Measurements from ENCODE around the gene APOL5.

DNA sequence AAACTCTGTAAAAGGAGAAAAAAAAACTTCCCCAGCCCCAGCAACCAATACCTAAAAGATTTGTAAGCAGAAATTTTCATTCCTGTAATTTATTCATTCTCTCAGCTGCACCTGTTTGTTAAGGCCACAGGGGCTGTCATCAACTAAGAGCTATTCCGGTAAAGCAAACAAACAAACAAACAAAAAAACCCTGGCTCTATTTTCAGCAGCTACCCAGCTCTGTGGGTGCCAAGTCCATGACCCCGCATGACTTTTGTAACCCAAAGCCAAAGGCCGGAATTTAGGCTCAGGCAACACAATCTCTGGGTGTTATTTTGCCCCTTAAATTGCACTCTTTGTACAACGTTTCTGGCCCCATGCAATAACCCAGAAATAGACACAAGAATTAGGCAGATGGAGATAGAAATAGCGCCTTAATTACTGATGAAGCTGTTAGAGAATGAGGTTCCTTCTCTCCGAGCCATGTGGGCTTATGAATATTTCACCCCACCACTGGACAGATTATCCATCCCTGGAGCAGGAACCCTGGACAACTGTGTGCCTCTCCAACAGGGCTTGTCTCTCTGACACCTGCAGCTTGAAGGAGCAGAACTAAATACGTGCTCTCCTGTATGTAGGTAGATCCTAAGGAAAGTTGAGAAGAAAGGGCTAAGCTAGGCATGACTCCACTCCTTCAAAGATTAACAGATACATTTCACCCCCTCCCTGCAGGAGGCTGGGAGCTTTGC is 40.0 kb upstream of the APOL5 start:
- TF ChIP-seq POLR2A (IDR thresholded peaks at IDR 0.05): no peak
- TF ChIP-seq, protein P1, sequence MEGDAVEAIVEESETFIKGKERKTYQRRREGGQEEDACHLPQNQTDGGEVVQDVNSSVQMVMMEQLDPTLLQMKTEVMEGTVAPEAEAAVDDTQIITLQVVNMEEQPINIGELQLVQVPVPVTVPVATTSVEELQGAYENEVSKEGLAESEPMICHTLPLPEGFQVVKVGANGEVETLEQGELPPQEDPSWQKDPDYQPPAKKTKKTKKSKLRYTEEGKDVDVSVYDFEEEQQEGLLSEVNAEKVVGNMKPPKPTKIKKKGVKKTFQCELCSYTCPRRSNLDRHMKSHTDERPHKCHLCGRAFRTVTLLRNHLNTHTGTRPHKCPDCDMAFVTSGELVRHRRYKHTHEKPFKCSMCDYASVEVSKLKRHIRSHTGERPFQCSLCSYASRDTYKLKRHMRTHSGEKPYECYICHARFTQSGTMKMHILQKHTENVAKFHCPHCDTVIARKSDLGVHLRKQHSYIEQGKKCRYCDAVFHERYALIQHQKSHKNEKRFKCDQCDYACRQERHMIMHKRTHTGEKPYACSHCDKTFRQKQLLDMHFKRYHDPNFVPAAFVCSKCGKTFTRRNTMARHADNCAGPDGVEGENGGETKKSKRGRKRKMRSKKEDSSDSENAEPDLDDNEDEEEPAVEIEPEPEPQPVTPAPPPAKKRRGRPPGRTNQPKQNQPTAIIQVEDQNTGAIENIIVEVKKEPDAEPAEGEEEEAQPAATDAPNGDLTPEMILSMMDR (IDR thresholded peaks at IDR 0.05): no peak
